Memory B cell (primary cell): ENCODE results near the gene CERS5.

Source experiments
- ATAC-seq: fragments of 150-1000 bp; cut with Tn5 transposase; 2 replicates; pipeline ENCODE4 v1.10.0; 2021; ENCODE audit warnings: low read depth, mild to moderate bottlenecking, moderate library complexity
- DNase-seq, 2 donors: peaks; one replicate each; pipeline ENCODE4 v3.0.0; 2022; ENCODE audit warnings: low spot score in 2 of 2
- H3K27ac Mint-ChIP-seq: one replicate; pipeline ENCODE4 v1.8.0; 2022; ENCODE audit warnings: mild to moderate bottlenecking, moderate library complexity, mixed read lengths
- H3K27me3 Mint-ChIP-seq: one replicate; pipeline ENCODE4 v1.8.0; 2022; ENCODE audit warnings: mixed read lengths
- H3K36me3 Mint-ChIP-seq: one replicate; pipeline ENCODE4 v1.8.0; 2022; ENCODE audit warnings: mild to moderate bottlenecking, mixed read lengths
- H3K4me1 Mint-ChIP-seq: one replicate; pipeline ENCODE4 v1.8.0; 2022; ENCODE audit warnings: mixed read lengths
- H3K4me3 Mint-ChIP-seq: one replicate; pipeline ENCODE4 v1.8.0; 2022; ENCODE audit warnings: mild to moderate bottlenecking, moderate library complexity, mixed read lengths
- H3K9me3 Mint-ChIP-seq: one replicate; pipeline ENCODE4 v1.8.0; 2022; ENCODE audit warnings: mixed read lengths

CERS5 gene

GRCh38 chr12:50110127-50110761 is 56.9 kb downstream of the CERS5 start:
- Mint-ChIP-seq H3K27me3 (no peaks in the 10 kb centered on the region), H3K9me3 (no peaks in the 10 kb centered on the region), H3K27ac (peak overlapping the region; percentile 95), H3K4me1 (peaks cover 27% of the 10 kb centered on the region), H3K4me3 (peak overlapping the region; percentile 95), H3K36me3 (peaks cover 8% of the 10 kb centered on the region)
- DNase-seq: peak; percentile 21 to 38
- ATAC-seq: no peak

- no peak for ATAC-seq
- peaks cover 24% of the 10 kb centered on the region for H3K4me1 Mint-ChIP-seq
Observed at GRCh38 chr12:50109319-50109718, 57.9 kb downstream of the CERS5 start.

GRCh38 chr12:50107416-50108268 is 59.5 kb downstream of the CERS5 start:
- no peaks in the 10 kb centered on the region for H3K9me3 Mint-ChIP-seq
- DNase-seq: no peak
- no peak for ATAC-seq
- no peaks in the 10 kb centered on the region for H3K27me3 Mint-ChIP-seq
- no peak overlapping the region for H3K4me3 Mint-ChIP-seq
- peaks cover 27% of the 10 kb centered on the region for H3K4me1 Mint-ChIP-seq
- H3K36me3 Mint-ChIP-seq: peaks cover 5% of the 10 kb centered on the region
- H3K27ac Mint-ChIP-seq: peak overlapping the region; percentile 18

More at GRCh38 chr12:50109319-50109718, 57.9 kb downstream of the CERS5 start:
- peaks cover 5% of the 10 kb centered on the region for H3K36me3 Mint-ChIP-seq
- H3K4me3 Mint-ChIP-seq: no peak overlapping the region
- H3K27me3 Mint-ChIP-seq: no peaks in the 10 kb centered on the region
- peak overlapping the region; percentile 95 for H3K27ac Mint-ChIP-seq
- no peak for DNase-seq
- no peaks in the 10 kb centered on the region for H3K9me3 Mint-ChIP-seq

- DNase-seq: no peak
- Mint-ChIP-seq H3K27me3 (no peaks in the 10 kb centered on the region), H3K9me3 (no peaks in the 10 kb centered on the region), H3K27ac (peak overlapping the region; percentile 18), H3K4me3 (no peak overlapping the region), H3K4me1 (peaks cover 27% of the 10 kb centered on the region), H3K36me3 (peaks cover 5% of the 10 kb centered on the region)
- no peak for ATAC-seq
Observed at GRCh38 chr12:50106907-50107306, 60.3 kb downstream of the CERS5 start.

GRCh38 chr12:50105913-50106450 is 61.2 kb downstream of the CERS5 start:
- Mint-ChIP-seq H3K4me3 (no peak overlapping the region), H3K27ac (peak overlapping the region; percentile 80), H3K27me3 (no peaks in the 10 kb centered on the region)

GRCh38 chr12:50104417-50105366 is 62.5 kb downstream of the CERS5 start:
- Mint-ChIP-seq H3K4me3 (no peak overlapping the region), H3K36me3 (peaks cover 17% of the 10 kb centered on the region)

More at GRCh38 chr12:50105913-50106450, 61.2 kb downstream of the CERS5 start:
- DNase-seq: no peak
- Mint-ChIP-seq H3K4me1 (peaks cover 27% of the 10 kb centered on the region), H3K36me3 (peaks cover 7% of the 10 kb centered on the region), H3K9me3 (no peaks in the 10 kb centered on the region)
- ATAC-seq: no peak

GRCh38 chr12:50103767-50104321 is 63.3 kb downstream of the CERS5 start, which contains the start of gene GPD1:
Gene GPD1, plus strand, starts transcription at chr12:50104008. Its CDS starts 43 bp downstream, at chr12:50104051.
- Mint-ChIP-seq H3K36me3 (peaks cover 25% of the 10 kb centered on the region), H3K4me3 (no peak within 1 kb of the TSS), H3K27me3 (no peaks in the 10 kb centered on the region), H3K9me3 (no peaks in the 10 kb centered on the region), H3K4me1 (peaks cover 14% of the 10 kb centered on the region), H3K27ac (peak within 1 kb of the TSS; percentile 38)
- DNase-seq (no peak), ATAC-seq (no peak)

More at GRCh38 chr12:50104417-50105366, 62.5 kb downstream of the CERS5 start:
- peaks cover 20% of the 10 kb centered on the region for H3K4me1 Mint-ChIP-seq
- no peak overlapping the region for H3K27ac Mint-ChIP-seq
- ATAC-seq: no peak
- H3K9me3 Mint-ChIP-seq: no peaks in the 10 kb centered on the region
- no peak for DNase-seq
- no peaks in the 10 kb centered on the region for H3K27me3 Mint-ChIP-seq

GRCh38 chr12:50103351-50103750 is 63.8 kb downstream of the CERS5 start:
- DNase-seq: no peak
- peaks cover 25% of the 10 kb centered on the region for H3K36me3 Mint-ChIP-seq
- H3K27ac Mint-ChIP-seq: no peak overlapping the region
- H3K4me3 Mint-ChIP-seq: no peak overlapping the region
- ATAC-seq: no peak
- H3K9me3 Mint-ChIP-seq: no peaks in the 10 kb centered on the region
- peaks cover 11% of the 10 kb centered on the region for H3K4me1 Mint-ChIP-seq
- no peaks in the 10 kb centered on the region for H3K27me3 Mint-ChIP-seq

GRCh38 chr12:50102646-50103309 is 64.4 kb downstream of the CERS5 start:
- H3K27ac Mint-ChIP-seq: peak overlapping the region; percentile 38

GRCh38 chr12:50102131-50102531 is 65.0 kb downstream of the CERS5 start:
- no peak for ATAC-seq
- Mint-ChIP-seq H3K4me1 (peaks cover 8% of the 10 kb centered on the region), H3K36me3 (peaks cover 28% of the 10 kb centered on the region), H3K9me3 (no peaks in the 10 kb centered on the region), H3K27ac (no peak overlapping the region), H3K27me3 (no peaks in the 10 kb centered on the region), H3K4me3 (no peak overlapping the region)
- no peak for DNase-seq

More at GRCh38 chr12:50102646-50103309, 64.4 kb downstream of the CERS5 start:
- H3K9me3 Mint-ChIP-seq: no peaks in the 10 kb centered on the region
- no peak overlapping the region for H3K4me3 Mint-ChIP-seq
- H3K27me3 Mint-ChIP-seq: no peaks in the 10 kb centered on the region
- peaks cover 27% of the 10 kb centered on the region for H3K36me3 Mint-ChIP-seq
- DNase-seq (no peak), ATAC-seq (no peak)
- H3K4me1 Mint-ChIP-seq: peaks cover 8% of the 10 kb centered on the region

GRCh38 chr12:50101663-50102062 is 65.5 kb downstream of the CERS5 start:
- Mint-ChIP-seq H3K27ac (no peak overlapping the region), H3K9me3 (no peaks in the 10 kb centered on the region), H3K4me1 (peaks cover 8% of the 10 kb centered on the region), H3K27me3 (no peaks in the 10 kb centered on the region), H3K36me3 (peaks cover 30% of the 10 kb centered on the region), H3K4me3 (no peak overlapping the region)
- DNase-seq (no peak), ATAC-seq (no peak)

GRCh38 chr12:50100561-50100960 is 66.6 kb downstream of the CERS5 start:
- peak overlapping the region; percentile 12 for H3K27ac Mint-ChIP-seq
- H3K36me3 Mint-ChIP-seq: peaks cover 36% of the 10 kb centered on the region

More at GRCh38 chr12:50100561-50100960, 66.6 kb downstream of the CERS5 start:
- H3K4me3 Mint-ChIP-seq: no peak overlapping the region
- ATAC-seq (no peak), DNase-seq (no peak)
- H3K27me3 Mint-ChIP-seq: no peaks in the 10 kb centered on the region
- no peaks in the 10 kb centered on the region for H3K9me3 Mint-ChIP-seq
- peaks cover 3% of the 10 kb centered on the region for H3K4me1 Mint-ChIP-seq
